T-helper 2 cell treated with Interferon-gamma antibody and Interleukin-4, amounts not matched to agents 5 μg/mL and 100 μg/mL, for 36 hours (primary cell): ENCODE data around the gene SLC25A43.

ENCODE experiments used
- DNase-seq: peaks from one replicate; pipeline ENCODE4 v3.0.0; 2021; ENCODE audit warnings: low spot score
- H3K27ac Mint-ChIP-seq: one replicate; pipeline ENCODE4 v1.8.0; 2021; ENCODE audit warnings: mild to moderate bottlenecking, mixed read lengths
- H3K27me3 Mint-ChIP-seq: one replicate; pipeline ENCODE4 v1.8.0; 2021; ENCODE audit warnings: low read depth, mixed read lengths
- H3K36me3 Mint-ChIP-seq: one replicate; pipeline ENCODE4 v1.8.0; 2021; ENCODE audit warnings: low read depth, mixed read lengths
- H3K4me1 Mint-ChIP-seq: one replicate; pipeline ENCODE4 v1.8.0; 2021; ENCODE audit warnings: low read depth, mixed read lengths
- H3K4me3 Mint-ChIP-seq: one replicate; pipeline ENCODE4 v1.8.0; 2022; ENCODE audit warnings: mild to moderate bottlenecking, moderate library complexity, mixed read lengths
- H3K9me3 Mint-ChIP-seq: one replicate; pipeline ENCODE4 v1.8.0; 2021; ENCODE audit warnings: mixed read lengths

The SLC25A43 gene

DNA sequence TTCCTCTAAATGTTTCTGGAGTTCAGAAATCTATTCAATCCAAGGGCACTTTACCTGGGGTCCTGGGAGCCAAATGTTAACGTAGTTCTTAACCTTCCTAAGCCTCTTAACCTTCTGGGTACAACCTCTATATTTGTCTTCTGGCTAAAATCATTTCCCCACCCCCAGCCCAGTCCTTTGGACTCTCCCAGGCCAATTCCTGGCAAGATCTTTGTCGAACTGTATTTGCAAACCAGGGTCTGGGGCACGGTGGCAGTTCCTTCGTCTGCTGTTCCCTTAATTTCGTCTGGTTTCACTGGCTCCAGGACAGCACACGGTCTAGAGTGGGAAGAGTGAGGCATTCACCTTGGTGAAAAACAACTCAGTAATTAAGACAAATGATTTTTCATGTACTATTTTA lies 68.3 kb downstream of the SLC25A43 start:
- no peak overlapping the region for H3K27ac Mint-ChIP-seq
- H3K27me3 Mint-ChIP-seq: no peaks in the 10 kb centered on the region
- no peaks in the 10 kb centered on the region for H3K9me3 Mint-ChIP-seq
- peaks cover 12% of the 10 kb centered on the region for H3K4me1 Mint-ChIP-seq
- DNase-seq: no peak
- H3K36me3 Mint-ChIP-seq: peaks cover 24% of the 10 kb centered on the region
- H3K4me3 Mint-ChIP-seq: peak overlapping the region; percentile 89

GRCh38 chrX:119467842-119468550 lies 68.9 kb downstream of the SLC25A43 start, which contains the start of gene SLC25A5:
Gene SLC25A5, plus strand, starts transcription at chrX:119468444. Its CDS starts 72 bp downstream, at chrX:119468516.
- Mint-ChIP-seq H3K27me3 (no peaks in the 10 kb centered on the region), H3K4me1 (peaks cover 12% of the 10 kb centered on the region), H3K27ac (peak within 1 kb of the TSS; percentile 94), H3K36me3 (peaks cover 26% of the 10 kb centered on the region), H3K9me3 (no peaks in the 10 kb centered on the region), H3K4me3 (peak within 1 kb of the TSS; percentile 93)
- DNase-seq: peak; percentile 82

GRCh38 chrX:119468551-119469312 lies 69.6 kb downstream of the SLC25A43 start:
- Mint-ChIP-seq H3K4me1 (peaks cover 12% of the 10 kb centered on the region), H3K36me3 (peaks cover 26% of the 10 kb centered on the region), H3K9me3 (no peaks in the 10 kb centered on the region), H3K4me3 (peak overlapping the region; percentile 93), H3K27me3 (no peaks in the 10 kb centered on the region), H3K27ac (peak overlapping the region; percentile 94)
- peak; percentile 88 for DNase-seq

GRCh38 chrX:119469313-119469635 lies 70.1 kb downstream of the SLC25A43 start:
- H3K9me3 Mint-ChIP-seq: no peaks in the 10 kb centered on the region
- peak overlapping the region; percentile 93 for H3K27ac Mint-ChIP-seq
- peaks cover 26% of the 10 kb centered on the region for H3K36me3 Mint-ChIP-seq
- peaks cover 12% of the 10 kb centered on the region for H3K4me1 Mint-ChIP-seq
- no peaks in the 10 kb centered on the region for H3K27me3 Mint-ChIP-seq
- DNase-seq: no peak
- peak overlapping the region; percentile 93 for H3K4me3 Mint-ChIP-seq

DNA sequence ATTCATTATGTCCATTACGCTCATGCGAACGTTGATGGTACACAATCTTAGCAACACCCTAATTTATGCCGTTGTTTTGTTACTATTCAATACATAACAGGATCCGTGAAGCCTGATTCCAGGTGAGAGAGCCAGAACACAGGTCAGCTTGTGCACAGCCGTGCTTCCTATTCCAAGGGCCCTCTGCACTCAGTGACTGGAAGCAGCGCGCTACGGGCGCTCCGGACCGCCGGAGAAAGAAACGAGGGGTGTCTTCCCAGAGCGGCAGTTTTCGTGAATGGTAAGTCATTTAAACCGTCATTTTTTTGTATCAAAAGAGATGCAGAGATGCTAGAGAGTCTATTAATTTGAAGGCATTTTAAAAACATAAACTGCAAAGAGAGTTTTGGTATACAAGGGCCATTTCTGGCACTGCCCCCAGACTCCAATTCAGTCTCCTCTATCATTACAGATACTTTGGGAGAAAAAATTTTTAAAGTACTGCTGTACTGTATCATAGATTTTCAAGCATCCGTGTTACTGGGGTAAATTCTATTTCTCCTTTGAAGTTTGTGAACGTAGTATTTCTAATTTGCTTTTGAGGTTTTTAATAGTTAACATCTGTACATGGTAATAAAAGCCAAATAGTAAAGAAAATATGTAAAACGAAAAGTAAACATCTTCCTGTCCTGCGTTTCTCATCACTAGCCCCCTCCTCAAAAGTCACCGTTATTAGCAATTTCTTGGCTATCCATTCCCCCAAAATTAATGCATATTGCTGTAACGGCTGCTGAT lies 75.7 kb downstream of the SLC25A43 start:
- no peak for DNase-seq
- Mint-ChIP-seq H3K4me1 (peaks cover 6% of the 10 kb centered on the region), H3K36me3 (peaks cover 18% of the 10 kb centered on the region), H3K9me3 (no peaks in the 10 kb centered on the region), H3K27me3 (peaks cover 6% of the 10 kb centered on the region), H3K27ac (no peak overlapping the region), H3K4me3 (no peak overlapping the region)

DNA sequence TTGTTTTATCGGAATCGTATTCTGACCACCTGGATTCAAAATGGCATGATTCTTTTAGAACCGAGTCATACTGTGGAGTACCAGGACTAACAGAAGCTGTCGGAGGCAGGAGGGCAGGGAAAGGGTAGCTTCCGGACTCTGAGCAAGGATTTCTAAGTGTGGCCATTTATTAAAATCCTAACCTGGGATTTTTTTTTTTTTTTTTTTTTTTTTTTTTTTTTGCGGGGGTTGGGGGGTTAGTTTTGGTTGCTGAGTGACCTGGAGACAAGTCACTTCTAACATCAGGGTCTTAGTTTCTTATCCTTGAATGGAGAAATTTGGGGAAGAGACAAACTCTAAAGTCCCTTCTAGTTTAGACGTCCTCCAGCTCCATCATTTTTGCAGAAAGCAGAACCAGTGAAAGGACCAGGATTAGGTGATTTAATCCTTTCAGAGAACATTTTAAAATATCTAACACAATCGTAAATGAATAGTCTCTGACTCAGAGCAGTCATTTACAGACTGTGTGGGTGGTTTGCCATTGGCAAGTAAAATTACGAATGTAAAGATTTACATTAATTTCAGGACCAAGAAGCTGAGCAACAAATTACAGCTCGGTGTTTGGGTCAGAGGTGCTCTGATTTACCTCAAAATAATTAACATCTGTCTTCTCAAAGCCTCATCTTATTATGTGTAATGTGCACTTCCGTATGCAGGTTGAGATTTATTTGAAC lies 76.4 kb downstream of the SLC25A43 start:
- H3K4me3 Mint-ChIP-seq: no peak overlapping the region
- H3K36me3 Mint-ChIP-seq: peaks cover 11% of the 10 kb centered on the region
- no peaks in the 10 kb centered on the region for H3K9me3 Mint-ChIP-seq

GRCh38 chrX:119477812-119478232 lies 78.7 kb downstream of the SLC25A43 start:
- no peak for DNase-seq
- Mint-ChIP-seq H3K27ac (no peak overlapping the region), H3K4me3 (no peak overlapping the region), H3K27me3 (peaks cover 6% of the 10 kb centered on the region), H3K4me1 (peaks cover 1% of the 10 kb centered on the region), H3K36me3 (no peaks in the 10 kb centered on the region), H3K9me3 (no peaks in the 10 kb centered on the region)

More for the DNA sequence above, 76.4 kb downstream of the SLC25A43 start:
- Mint-ChIP-seq H3K27me3 (peaks cover 6% of the 10 kb centered on the region), H3K4me1 (peaks cover 1% of the 10 kb centered on the region), H3K27ac (no peak overlapping the region)
- no peak for DNase-seq

DNA sequence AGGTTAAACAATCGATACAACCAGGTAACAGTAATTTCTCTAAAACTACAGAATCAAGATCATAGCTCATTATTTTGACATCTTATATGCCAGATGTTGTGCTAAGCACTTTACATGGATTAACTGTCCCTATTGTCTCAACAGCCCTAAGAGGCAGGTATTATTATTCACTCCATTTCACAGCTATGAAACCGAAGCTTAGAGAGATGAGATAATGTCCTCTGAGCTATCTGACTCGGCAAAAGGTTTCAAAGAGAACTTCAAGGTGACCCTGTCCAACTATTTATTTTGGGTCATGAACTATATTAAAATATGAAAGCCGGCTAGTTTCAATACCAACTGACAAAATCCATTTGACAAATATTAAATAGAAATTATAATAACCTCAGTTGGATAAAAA lies 79.4 kb downstream of the SLC25A43 start:
- Mint-ChIP-seq H3K9me3 (no peaks in the 10 kb centered on the region), H3K27ac (no peak overlapping the region), H3K4me3 (no peak overlapping the region), H3K27me3 (peaks cover 6% of the 10 kb centered on the region), H3K4me1 (peaks cover 4% of the 10 kb centered on the region), H3K36me3 (no peaks in the 10 kb centered on the region)
- no peak for DNase-seq

DNA sequence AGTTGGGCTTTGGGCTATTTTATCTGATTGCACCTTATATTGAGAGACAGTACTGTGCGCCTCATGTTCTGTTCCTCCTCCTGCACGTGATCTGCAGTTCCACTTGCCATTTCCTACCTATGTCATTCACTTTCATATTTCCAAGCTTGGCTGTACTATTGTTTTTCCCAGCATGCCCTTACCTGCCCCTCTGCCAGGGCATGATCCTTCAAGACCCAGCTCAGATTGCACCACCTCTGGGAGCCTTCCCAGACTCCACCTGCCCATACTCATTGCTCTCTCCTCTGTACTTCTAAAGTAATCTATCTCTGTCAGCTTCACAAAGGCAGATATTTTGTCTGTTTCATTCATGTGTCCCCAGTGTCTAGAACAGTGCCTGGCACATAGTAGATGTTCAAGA lies 80.7 kb downstream of the SLC25A43 start:
- Mint-ChIP-seq H3K36me3 (no peaks in the 10 kb centered on the region), H3K4me1 (peaks cover 4% of the 10 kb centered on the region), H3K27me3 (peaks cover 5% of the 10 kb centered on the region), H3K4me3 (no peak overlapping the region), H3K9me3 (no peaks in the 10 kb centered on the region), H3K27ac (no peak overlapping the region)
- no peak for DNase-seq

DNA sequence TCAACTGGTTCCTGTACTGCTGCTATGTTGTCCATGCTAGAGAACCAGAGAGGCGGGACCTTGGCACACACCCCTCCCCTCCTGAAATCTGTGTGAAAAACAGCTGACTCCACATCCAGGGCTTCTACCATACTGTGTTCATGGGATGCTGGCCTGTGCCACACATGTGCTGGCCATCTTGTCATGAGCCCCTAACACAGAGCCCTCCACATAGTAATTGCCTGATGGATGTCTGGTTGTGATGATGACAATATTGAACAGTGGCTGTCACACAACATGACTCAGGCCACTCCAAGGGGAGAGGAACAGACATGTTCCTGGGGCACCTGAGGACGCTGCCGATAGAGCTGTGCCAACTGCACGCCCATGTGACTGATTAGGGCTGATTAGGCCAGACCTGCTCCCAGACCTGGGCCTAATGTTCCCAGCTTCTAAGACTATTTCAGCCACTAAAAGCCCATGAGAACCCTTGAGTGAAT lies 82.2 kb downstream of the SLC25A43 start:
- Mint-ChIP-seq H3K36me3 (no peaks in the 10 kb centered on the region), H3K9me3 (no peaks in the 10 kb centered on the region), H3K4me1 (peaks cover 4% of the 10 kb centered on the region), H3K27ac (no peak overlapping the region), H3K4me3 (no peak overlapping the region), H3K27me3 (peaks cover 2% of the 10 kb centered on the region)
- no peak for DNase-seq

DNA sequence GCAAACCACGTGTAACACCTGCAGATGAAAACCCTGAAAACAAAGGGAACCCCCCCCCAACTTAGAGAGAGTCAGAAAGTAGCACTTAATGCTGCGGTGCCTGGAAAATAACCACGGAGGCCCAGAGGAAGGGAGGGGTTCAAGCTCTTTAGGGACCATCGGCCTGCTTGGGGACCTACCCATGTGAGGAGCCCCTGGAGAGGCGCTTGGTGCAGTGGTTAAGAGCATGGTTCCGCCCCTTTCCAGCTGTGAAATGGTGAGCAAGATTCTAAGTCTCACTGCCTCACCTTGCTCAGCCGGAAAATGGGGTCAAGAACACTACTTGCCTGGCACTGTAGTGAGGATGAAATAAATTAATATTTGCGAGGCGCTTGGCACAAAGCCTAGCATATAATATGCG lies 82.9 kb downstream of the SLC25A43 start:
- Mint-ChIP-seq H3K4me1 (peaks cover 4% of the 10 kb centered on the region), H3K9me3 (no peaks in the 10 kb centered on the region)

GRCh38 chrX:119482481-119483480 lies 83.6 kb downstream of the SLC25A43 start:
- DNase-seq: peak; percentile 66
- Mint-ChIP-seq H3K4me1 (peaks cover 4% of the 10 kb centered on the region), H3K9me3 (no peaks in the 10 kb centered on the region)

More for the DNA sequence above, 82.9 kb downstream of the SLC25A43 start:
- no peak for DNase-seq
- Mint-ChIP-seq H3K27me3 (no peaks in the 10 kb centered on the region), H3K36me3 (no peaks in the 10 kb centered on the region), H3K4me3 (peak overlapping the region; percentile 71), H3K27ac (no peak overlapping the region)

More at GRCh38 chrX:119482481-119483480, 83.6 kb downstream of the SLC25A43 start:
- Mint-ChIP-seq H3K27me3 (no peaks in the 10 kb centered on the region), H3K4me3 (peak overlapping the region; percentile 71), H3K27ac (peak overlapping the region; percentile 60), H3K36me3 (no peaks in the 10 kb centered on the region)
